ENCODE results near the gene RHAG.

RHAG gene

DNA sequence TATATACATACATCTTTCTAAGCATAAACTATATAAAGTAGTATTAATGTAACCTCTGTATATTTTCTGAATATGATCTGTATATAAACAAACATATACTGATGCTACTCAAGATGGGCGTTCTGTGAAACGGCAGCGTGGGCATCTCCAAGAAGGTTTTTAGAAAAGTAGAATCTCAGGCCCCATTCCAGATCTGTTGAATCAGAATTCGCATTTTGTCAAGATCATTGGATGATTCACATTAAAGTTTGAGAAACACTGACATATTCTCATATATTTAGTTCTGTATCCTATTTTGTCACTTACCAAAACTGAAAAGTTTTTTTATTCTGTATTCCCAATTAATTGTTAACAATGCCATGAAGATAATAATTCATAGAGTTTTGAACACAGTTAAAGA lies 80.7 kb downstream of the RHAG start:
- H3K9me3 Mint-ChIP-seq = no peaks in the 10 kb centered on the region
- H3K27me3 Mint-ChIP-seq = peaks cover 15% of the 10 kb centered on the region
- ATAC-seq (no peak), DNase-seq (no peak)
- H3K4me3 Mint-ChIP-seq = no peak overlapping the region
- no peak overlapping the region for H3K27ac Mint-ChIP-seq
- peaks cover 15% of the 10 kb centered on the region for H3K4me1 Mint-ChIP-seq
